ENCODE data around the gene ZNF555.
A peak's percentile ranks its signal among the peaks of the same experiment; 100 is the strongest.
"Not testable (repeated sequence)": the region's sequence is repeated elsewhere in the genome, so short reads cannot be mapped to it uniquely, and the experiment has no call there.

The ZNF555 gene

GRCh38 chr19:2807379-2808128 lies 33.7 kb upstream of the ZNF555 start:
- DNase-seq (ENCODE audit: low spot score), result no peak

GRCh38 chr19:2808129-2808941 lies 32.9 kb upstream of the ZNF555 start:
- DNase-seq (ENCODE audit: low spot score), result no peak

GRCh38 chr19:2809387-2810140 lies 31.7 kb upstream of the ZNF555 start:
- DNase-seq (ENCODE audit: low spot score), result no peak

- DNase-seq (ENCODE audit: low spot score), result no peak
Measured at GRCh38 chr19:2810141-2811091, 30.9 kb upstream of the ZNF555 start.

GRCh38 chr19:2811221-2811722 lies 30.0 kb upstream of the ZNF555 start:
- DNase-seq (ENCODE audit: low spot score), result no peak

- no peak for DNase-seq (ENCODE audit: low spot score)
Measured at GRCh38 chr19:2811735-2812413, 29.4 kb upstream of the ZNF555 start.

- no peak for DNase-seq (ENCODE audit: low spot score)
Measured at GRCh38 chr19:2812414-2813234, 28.7 kb upstream of the ZNF555 start.

GRCh38 chr19:2813235-2814160 lies 27.8 kb upstream of the ZNF555 start:
- DNase-seq (ENCODE audit: low spot score), result no peak

GRCh38 chr19:2814426-2814825 lies 26.8 kb upstream of the ZNF555 start:
- DNase-seq (ENCODE audit: low spot score), result no peak

GRCh38 chr19:2815191-2815614 lies 26.1 kb upstream of the ZNF555 start:
- DNase-seq (ENCODE audit: low spot score), result no peak

- no peak for DNase-seq (ENCODE audit: low spot score)
Measured at GRCh38 chr19:2815923-2816322, 25.4 kb upstream of the ZNF555 start.

- DNase-seq (ENCODE audit: low spot score), result no peak
Measured at GRCh38 chr19:2816641-2817040, 24.6 kb upstream of the ZNF555 start.

GRCh38 chr19:2817237-2817829 lies 23.9 kb upstream of the ZNF555 start:
- DNase-seq (ENCODE audit: low spot score), result not testable (repeated sequence)

- peak; percentile 97 for DNase-seq (ENCODE audit: low spot score)
Measured at GRCh38 chr19:2819540-2820111, 21.6 kb upstream of the ZNF555 start, which contains the start of gene ZNF554. Gene ZNF554 (plus strand): TSS chr19:2819868. CDS start chr19:2820072, 204 bp downstream.

GRCh38 chr19:2820112-2820702 lies 21.1 kb upstream of the ZNF555 start:
- DNase-seq (ENCODE audit: low spot score), result no peak

GRCh38 chr19:2822846-2823245 lies 18.4 kb upstream of the ZNF555 start:
- DNase-seq (ENCODE audit: low spot score), result no peak

- no peak for DNase-seq (ENCODE audit: low spot score)
Measured at GRCh38 chr19:2823646-2824045, 17.6 kb upstream of the ZNF555 start.
